Measurements from ENCODE around the gene HLA-DPA1.

- TF ChIP-seq, protein P1, sequence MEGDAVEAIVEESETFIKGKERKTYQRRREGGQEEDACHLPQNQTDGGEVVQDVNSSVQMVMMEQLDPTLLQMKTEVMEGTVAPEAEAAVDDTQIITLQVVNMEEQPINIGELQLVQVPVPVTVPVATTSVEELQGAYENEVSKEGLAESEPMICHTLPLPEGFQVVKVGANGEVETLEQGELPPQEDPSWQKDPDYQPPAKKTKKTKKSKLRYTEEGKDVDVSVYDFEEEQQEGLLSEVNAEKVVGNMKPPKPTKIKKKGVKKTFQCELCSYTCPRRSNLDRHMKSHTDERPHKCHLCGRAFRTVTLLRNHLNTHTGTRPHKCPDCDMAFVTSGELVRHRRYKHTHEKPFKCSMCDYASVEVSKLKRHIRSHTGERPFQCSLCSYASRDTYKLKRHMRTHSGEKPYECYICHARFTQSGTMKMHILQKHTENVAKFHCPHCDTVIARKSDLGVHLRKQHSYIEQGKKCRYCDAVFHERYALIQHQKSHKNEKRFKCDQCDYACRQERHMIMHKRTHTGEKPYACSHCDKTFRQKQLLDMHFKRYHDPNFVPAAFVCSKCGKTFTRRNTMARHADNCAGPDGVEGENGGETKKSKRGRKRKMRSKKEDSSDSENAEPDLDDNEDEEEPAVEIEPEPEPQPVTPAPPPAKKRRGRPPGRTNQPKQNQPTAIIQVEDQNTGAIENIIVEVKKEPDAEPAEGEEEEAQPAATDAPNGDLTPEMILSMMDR (IDR thresholded peaks at IDR 0.05), result no peak
- TF ChIP-seq EZH2 (IDR thresholded peaks at IDR 0.05; ENCODE audit: borderline replicate concordance, insufficient read depth, low read depth, low read length, poor library complexity, severe bottlenecking), result no peak
Measured at GRCh38 chr6:33049323-33050013, 24.0 kb downstream of the HLA-DPA1 start.
